CD4-positive, alpha-beta T cell treated with Interferon gamma for 1 hour (primary cell): ENCODE results near the gene SPACA4.
A peak's percentile ranks its signal among the peaks of the same experiment; 100 is the strongest.
"Not testable (repeated sequence)": the region's sequence is repeated elsewhere in the genome, so short reads cannot be mapped to it uniquely, and the experiment has no call there.

Experiments
- DNase-seq: peaks from one replicate; pipeline ENCODE4 v3.0.0-alpha.2; 2020

Gene SPACA4

DNA sequence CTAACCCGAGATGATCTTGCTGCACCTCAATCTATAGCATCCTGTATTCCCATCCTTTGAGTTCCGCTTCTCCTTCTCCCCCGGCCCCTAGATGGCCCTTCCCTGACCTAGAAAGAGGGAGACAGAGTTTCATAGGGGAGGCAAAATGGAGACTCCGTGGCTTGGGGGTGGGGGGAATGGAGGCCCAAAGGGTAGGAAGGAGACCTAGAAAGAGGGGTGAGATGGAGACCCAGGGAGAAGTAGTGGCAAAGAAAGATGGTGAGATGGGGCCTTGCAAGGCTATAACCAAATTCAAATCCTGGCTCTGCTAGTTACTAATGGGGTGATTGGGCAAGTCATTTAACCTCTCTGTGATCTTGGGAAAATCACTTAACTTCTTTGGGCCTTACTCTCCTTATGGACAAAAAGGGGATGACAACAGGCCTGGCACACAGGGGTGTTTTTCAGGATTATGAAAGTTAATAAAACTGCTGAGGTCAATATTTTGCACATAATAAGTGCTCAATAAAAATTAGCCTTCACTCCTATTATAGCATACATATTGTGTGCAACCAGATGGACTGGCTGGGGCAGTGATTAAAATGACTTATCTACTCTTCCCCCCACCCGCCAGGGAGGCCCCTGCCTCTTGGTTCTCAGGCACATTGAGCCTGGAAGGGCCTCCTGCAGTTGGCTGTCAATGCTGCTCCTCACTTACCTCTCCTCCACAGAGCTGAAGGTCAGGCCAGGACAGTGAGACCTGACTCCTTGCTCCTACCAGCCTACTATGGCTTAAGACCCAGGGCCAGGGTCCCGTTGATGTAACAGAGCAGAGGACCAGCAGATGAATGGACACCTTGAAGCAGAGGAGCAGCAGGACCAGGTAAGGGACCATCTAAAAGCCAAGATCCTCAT, 13.4 kb downstream of the SPACA4 start:
- DNase-seq = no peak

DNA sequence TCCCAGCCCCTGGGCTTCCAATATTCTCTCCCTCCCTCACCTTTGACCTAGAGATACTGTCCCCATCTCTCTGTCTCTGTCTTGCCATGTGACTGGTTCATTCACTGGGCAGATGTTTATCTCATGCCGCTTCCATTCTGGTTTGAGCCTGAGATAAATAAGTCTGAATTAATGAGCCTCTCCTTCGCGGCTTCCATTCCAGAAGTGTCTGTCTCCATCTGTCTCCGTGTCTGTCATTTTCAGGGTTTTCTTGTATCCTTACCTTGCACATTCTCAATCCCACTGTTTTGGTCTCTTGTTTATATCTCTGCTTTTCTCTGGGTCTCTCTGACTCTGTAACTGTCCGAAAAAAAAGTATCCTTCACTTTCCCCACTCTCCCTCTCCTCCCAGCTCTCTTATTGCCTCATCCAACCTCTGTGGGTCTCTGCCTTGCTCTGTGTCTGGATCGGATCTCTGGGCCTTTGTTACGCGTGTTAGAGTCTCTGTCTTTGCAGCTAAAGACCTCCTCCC, 17.1 kb downstream of the SPACA4 start:
- DNase-seq = no peak

DNA sequence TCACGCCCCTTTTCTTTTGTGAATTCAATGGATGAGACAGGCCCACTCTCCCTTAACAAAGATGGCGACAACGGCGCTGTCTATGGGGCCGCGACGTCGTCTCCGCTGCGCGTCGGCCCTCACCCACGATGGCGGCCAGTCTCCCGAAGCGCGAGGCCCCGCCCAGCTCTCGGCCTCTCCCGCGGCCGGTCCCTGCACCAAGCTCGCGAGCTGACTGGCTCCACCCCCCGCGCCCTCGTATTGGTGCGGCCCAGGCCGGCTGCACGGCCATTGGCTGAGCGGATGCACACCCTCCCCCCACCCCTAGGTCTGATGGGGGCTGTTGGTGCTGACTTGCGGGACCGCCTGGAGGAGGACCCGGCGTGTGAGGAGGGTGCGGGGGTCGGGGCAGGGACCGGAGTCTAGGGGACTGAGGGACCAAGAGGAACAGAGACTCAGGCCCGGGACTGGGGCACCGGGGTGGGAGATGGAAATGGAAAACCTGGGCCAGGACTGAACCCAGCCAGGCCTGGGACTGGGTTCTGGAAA, 17.6 kb downstream of the SPACA4 start:
- DNase-seq = peak; percentile 98

DNA sequence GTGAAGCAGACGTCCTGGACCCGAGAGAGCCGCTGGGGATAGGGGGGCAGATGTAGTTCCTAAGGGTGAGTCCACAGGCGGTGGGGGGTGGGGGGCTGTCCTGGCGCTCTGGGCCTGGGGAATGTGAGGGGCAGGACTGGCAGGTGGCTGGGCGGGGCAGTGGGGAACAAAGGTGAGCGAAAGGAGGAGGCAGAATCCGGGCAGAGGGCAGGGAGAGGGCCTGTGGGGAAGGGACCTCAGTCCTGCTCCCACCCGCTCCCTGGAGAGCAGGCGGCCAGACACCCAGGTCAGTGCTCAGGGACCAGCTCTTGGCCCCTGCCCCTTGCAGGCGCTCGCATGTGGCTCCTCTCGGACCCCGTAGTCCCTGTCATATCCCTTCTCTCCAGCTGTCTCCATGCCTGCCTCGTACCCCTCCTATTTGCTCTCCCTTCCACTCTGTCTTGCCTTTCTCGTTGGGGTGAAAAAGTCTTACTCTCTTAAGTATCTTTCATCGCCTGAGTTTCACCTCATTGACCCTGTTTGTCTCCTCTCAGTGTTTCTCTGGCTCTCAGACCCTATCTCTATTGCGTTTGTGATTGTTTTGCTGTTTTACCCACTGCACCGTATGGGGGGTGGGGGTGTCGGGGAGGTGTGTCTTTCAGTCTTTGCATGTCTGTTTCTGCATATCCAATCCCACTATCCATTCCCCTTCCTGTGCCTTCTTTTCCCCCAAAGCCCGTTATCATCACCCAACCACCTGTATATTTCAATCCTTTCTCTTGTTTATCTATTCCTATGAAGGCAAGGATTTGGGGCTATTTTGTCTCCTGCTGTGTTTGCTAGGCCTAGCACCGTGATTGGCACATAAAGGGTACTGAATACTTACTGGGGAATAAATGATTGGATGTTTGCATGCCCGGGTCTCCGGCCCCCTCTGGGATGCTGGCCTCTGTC, 18.5 kb downstream of the SPACA4 start:
- no peak for DNase-seq

DNA sequence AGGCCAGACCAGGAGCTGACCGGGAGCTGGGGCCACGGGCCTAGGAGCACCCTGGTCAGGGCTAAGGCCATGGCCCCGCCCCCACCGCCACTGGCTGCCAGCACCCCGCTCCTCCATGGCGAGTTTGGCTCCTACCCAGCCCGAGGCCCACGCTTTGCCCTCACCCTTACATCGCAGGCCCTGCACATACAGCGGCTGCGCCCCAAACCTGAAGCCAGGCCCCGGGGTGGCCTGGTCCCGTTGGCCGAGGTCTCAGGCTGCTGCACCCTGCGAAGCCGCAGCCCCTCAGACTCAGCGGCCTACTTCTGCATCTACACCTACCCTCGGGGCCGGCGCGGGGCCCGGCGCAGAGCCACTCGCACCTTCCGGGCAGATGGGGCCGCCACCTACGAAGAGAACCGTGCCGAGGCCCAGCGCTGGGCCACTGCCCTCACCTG, 19.4 kb downstream of the SPACA4 start:
- no peak for DNase-seq

DNA sequence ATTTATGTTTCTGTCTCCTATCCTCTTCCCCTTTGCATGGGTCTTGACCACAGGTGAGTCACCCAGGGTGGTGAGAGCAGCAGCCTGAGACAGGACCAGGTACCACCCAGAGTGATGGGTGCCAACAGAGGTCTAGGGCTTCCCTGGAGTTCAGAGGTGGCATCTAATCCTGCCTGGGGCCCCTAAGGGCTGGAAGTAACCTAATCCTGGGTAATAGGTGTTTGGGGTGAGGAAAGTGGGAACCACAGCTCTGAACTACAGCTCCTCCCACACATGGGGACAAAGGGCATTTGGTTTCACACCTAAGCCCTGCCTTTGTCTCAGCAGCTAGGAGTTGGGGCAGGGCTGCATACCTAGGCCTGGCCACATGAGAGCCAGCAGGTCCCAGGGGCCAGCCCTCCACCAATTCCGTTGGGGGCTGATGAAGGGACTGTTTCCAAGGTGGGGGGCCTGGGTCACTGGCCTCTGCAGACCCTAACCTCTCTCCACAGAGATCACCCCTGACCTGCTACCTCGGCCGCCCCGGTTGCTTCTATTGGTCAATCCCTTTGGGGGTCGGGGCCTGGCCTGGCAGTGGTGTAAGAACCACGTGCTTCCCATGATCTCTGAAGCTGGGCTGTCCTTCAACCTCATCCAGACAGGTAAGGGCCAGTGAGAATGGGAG, 20.8 kb downstream of the SPACA4 start:
- no peak for DNase-seq

DNA sequence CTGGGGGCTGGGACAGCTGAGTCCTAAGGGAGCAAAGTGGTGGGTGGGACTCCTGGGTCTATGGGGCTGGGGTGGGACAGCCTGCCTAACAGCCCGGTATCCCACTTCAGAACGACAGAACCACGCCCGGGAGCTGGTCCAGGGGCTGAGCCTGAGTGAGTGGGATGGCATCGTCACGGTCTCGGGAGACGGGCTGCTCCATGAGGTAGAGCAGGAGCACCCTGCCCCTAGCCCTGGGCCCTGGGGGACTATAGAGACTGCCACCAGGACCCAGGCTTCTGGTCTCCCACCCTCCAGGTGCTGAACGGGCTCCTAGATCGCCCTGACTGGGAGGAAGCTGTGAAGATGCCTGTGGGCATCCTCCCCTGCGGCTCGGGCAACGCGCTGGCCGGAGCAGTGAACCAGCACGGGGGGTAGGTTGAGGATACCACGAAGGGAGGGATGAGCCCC, 21.3 kb downstream of the SPACA4 start:
- DNase-seq = no peak

DNA sequence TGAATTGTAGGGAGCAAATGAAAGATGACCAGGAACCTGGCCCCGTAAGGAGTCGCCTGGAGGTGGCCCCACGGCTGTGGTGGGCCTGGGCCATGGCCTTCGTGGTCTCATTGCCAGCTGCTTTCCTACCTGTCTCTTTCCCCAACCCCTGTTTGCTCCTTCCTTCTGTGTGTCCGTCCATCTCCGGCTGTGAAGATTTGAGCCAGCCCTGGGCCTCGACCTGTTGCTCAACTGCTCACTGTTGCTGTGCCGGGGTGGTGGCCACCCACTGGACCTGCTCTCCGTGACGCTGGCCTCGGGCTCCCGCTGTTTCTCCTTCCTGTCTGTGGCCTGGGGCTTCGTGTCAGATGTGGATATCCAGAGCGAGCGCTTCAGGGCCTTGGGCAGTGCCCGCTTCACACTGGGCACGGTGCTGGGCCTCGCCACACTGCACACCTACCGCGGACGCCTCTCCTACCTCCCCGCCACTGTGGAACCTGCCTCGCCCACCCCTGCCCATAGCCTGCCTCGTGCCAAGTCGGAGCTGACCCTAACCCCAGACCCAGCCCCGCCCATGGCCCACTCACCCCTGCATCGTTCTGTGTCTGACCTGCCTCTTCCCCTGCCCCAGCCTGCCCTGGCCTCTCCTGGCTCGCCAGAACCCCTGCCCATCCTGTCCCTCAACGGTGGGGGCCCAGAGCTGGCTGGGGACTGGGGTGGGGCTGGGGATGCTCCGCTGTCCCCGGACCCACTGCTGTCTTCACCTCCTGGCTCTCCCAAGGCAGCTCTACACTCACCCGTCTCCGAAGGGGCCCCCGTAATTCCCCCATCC, 22.1 kb downstream of the SPACA4 start:
- no peak for DNase-seq

DNA sequence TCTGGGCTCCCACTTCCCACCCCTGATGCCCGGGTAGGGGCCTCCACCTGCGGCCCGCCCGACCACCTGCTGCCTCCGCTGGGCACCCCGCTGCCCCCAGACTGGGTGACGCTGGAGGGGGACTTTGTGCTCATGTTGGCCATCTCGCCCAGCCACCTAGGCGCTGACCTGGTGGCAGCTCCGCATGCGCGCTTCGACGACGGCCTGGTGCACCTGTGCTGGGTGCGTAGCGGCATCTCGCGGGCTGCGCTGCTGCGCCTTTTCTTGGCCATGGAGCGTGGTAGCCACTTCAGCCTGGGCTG, 22.7 kb downstream of the SPACA4 start:
- DNase-seq = no peak

DNA sequence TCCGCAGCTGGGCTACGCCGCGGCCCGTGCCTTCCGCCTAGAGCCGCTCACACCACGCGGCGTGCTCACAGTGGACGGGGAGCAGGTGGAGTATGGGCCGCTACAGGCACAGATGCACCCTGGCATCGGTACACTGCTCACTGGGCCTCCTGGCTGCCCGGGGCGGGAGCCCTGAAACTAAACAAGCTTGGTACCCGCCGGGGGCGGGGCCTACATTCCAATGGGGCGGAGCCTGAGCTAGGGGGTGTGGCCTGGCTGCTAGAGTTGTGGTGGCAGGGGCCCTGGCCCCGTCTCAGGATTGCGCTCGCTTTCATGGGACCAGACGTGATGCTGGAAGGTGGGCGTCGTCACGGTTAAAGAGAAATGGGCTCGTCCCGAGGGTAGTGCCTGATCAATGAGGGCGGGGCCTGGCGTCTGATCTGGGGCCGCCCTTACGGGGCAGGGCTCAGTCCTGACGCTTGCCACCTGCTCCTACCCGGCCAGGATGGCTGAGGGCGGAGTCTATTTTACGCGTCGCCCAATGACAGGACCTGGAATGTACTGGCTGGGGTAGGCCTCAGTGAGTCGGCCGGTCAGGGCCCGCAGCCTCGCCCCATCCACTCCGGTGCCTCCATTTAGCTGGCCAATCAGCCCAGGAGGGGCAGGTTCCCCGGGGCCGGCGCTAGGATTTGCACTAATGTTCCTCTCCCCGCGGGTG, 23.2 kb downstream of the SPACA4 start:
- no peak for DNase-seq

DNA sequence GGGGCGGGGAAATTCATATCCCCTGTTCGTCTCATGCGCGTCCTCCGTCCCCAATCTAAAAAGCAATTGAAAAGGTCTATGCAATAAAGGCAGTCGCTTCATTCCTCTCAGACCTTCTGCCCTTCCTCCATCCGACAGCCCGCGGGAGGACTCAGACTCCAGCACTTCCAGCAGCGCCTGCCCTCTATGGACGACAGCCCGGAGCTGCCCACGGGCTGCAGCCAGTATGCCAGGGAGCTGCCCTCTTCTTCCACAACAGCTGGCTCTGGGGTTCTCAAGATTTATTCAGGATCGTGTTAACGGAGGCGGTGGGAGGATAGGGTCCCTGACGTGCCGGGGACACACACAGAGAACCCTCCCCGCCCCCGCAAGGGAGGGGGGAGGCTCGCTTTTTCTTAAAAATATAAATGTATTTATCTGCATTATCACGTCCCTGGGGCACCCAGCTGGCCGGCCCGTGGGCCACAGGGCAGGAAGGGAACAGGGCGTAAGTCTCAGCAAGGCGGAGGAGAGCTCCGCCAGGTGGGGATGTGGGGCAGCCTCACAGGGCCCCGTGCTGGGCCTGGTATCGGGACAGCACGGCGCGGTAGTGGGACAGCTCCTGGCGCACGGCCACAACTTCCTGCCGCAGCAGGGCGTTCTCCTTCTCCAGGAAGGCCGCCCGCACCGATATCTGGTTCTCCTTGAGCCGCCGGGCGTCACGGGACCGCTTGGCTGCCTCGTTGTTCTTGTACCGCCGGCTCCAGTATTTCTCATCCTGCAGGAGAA, 23.9 kb downstream of the SPACA4 start:
- no peak for DNase-seq

DNA sequence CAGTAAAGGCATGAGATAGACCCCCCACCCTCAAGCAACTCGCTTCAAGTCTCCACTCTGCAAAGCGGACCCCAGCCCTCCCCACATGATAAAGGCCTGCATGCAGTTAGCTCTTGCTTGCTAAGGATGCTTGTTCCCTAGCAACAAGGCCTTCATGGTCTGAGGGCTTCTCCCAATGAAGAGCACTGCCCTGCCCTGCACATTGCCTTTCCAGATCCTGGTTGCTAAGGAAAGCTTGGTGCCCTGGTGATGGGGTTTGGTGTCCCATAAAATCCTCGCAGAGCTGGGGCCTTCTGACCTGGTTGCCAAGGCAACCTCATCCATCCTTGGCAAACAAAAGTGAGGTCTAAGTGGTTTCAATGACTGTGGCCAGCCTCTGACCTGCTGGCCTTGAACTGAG, 24.7 kb downstream of the SPACA4 start:
- no peak for DNase-seq

DNA sequence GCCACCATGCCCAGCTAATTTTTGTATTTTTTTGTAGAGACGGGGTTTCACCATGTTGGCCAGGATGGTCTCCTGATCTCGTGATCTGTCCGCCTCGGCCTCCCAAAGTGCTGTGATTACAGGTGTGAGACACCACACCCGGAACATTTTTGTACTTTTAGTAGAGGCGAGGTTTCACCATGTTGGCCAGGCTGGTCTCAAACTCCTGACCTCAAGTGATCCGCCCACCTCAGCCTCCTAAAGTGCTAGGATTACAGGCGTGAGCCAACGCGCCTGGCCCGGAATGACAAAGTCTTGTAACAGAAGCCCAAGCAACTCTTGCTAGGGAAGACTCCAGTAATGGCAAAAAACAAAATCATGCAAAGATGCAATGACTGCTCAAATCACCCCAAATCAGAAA, 25.7 kb downstream of the SPACA4 start:
- DNase-seq = not testable (repeated sequence)

DNA sequence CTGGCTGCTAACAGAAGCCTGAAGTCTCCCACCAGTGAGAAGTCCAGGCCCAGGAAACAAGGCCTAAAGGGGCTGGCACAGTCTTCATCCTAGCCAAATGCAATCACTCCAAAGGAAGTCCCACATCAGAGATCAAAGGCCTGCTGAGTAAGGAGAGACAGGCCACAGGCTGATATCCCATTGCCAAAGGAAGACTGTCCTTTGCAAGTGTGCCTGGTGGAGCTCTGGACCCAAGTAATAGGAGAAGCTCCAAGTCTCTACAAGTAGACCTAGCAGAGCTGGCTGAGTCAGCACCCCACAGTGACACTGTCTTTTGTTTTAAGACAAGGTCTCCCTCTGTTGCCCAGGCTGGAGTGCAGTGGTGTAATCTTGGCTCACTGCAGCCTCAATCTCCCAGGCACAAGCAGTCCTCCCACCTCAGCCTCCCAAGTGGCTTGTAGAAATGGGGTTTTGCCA, 26.2 kb downstream of the SPACA4 start:
- DNase-seq = no peak

DNA sequence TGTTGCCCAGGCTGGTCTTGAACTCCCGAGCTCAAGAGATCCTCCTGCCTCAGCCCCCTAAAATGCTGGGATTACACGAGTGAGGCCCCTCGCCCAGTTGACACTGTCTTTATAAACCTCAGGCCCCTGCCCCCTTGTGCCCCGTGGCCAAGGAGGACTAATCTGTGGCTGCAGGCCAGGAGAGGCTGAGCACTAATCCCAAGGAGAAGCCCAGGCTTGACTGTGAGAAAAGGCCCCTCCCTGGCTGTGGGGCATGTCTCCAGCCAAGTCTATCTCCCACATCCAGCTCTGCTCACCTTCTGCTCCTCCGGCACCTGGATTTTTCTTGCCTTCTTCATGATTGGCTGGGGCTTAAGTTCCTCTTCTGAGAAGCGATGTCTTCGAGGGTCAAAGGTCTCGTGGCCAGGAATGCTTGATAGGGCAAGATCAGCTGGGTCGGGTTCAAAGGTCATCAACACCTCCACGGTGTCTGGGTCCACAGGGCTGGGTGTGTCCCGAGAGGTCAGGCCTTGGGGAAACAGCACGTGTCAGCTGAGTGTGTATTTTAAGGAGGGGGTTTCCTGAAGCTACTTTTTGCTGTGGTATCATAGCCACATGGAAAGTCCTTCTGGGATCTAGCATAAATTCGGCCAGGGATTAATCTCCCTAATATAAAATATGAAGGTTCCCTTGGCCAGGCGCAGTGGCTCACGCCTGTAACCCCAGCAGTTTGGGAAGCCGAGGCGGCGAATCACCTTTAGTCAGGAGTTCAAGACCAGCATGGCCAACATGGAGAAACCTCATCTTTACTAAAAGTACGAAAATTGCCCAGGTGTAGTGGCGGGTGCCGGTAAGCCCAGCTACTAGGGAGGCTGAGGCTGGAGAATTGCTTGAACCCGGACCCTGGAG, 26.9 kb downstream of the SPACA4 start:
- DNase-seq = no peak

DNA sequence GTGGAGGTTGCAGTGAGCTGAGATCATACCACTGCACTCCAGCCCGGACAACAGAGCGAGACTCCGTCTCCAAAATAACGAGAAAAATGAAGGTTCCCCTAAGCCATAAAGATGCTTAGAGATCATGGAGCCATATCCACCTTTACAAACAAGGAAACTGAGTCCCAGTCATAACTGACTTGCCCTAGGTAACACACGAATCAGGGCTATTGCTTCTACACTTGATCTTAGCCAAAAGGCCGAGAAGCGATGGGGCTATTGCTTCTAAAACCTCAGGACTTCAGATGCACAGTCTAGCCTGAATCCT, 27.4 kb downstream of the SPACA4 start:
- no peak for DNase-seq

DNA sequence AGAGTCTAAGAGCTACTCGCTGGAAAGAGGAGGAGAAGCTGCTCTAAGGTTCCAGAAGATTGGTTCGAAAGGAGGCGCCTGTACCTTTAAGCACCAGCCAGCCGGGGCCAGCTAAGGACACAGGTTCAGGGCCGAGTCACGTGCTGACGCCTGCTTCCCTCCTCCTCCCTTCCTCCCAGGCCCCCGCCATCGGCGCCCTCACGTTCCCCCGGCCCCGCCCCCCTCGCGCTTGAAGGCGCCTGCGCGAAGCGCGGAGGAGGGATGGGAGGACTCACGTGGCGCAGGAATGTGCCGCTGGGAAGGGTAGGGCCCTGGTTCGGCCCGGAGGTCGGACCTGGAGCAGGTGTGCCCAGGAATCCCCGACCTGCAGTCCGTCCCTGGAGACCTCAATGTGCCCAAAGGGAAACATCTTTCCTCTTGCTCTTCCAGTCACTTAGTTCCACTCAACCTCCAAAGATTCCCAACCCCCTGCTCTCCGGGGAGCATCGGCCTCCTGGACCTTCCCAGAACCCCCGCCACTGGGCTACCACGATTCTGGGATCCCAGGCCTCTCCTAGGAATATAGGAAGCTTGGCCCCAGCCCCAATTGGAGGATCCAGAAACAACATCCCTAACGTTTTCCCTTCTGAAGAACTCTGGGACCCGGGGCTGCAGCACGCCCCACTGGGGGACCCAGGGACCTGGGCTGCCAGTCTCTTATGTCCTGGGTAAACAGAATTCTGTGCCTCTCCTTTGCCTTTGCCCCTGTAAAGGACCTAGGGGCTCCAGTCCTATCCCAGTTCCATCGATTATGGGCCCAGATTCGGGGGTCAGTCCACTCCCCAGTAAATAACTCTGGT, 28.1 kb downstream of the SPACA4 start:
- DNase-seq = peak; percentile 93

DNA sequence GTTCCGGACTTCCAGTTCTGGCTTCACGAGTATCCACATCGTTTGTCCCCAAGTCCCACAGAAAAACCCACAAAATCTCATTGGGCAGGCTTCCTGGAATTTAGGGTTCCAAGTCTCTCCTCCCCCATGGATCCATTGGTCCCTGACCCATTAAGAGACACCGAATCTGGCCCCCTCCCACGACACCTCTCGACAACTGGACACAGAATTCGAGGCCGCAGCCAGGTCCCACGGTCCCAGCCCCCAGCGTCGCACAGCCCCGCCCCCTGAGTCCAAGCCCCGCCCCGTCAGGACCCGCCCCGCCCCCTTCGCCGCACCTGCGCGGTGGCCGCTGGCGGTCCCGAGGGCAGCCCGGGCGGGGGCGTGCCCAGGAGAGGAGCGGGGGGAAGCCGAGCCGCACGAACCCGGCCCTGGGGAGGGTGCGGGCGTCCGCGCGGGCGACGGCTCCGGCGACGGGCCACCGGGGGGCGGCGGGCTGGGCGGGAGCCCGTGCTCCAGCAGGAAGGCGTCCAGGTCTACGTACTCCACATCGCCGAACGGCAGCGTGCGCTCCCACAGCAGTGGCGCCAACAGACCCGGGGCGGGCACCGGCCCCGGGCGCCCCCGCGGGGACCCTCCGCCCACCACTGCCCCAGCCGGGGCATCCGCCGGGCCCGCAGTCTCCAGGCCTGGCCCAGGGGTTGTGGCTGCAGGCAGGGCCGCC, 28.9 kb downstream of the SPACA4 start:
- DNase-seq = peak; percentile 66
